Activated naive CD8-positive, alpha-beta T cell treated with anti-CD3 and anti-CD28 coated beads for 36 hours (primary cell): Measurements from ENCODE around the gene RERE. TPM values are rescaled to one million over a fixed set of nuclear protein-coding genes. Genes with fewer than 3 reads are reported as not detected.
"Not testable (repeated sequence)": the region's sequence is repeated elsewhere in the genome, so short reads cannot be mapped to it uniquely, and the experiment has no call there.

Experiments
- DNase-seq: peaks from one replicate; pipeline ENCODE4 v3.0.0; 2021
- H3K27ac Mint-ChIP-seq: one replicate; pipeline ENCODE4 v1.8.0; 2022; ENCODE audit warnings: mild to moderate bottlenecking, moderate library complexity, mixed read lengths
- H3K27me3 Mint-ChIP-seq: one replicate; pipeline ENCODE4 v1.8.0; 2022; ENCODE audit warnings: mild to moderate bottlenecking, mixed read lengths
- H3K36me3 Mint-ChIP-seq: one replicate; pipeline ENCODE4 v1.8.0; 2021; ENCODE audit warnings: mild to moderate bottlenecking, mixed read lengths
- H3K4me1 Mint-ChIP-seq: one replicate; pipeline ENCODE4 v1.8.0; 2021; ENCODE audit warnings: mixed read lengths
- H3K4me3 Mint-ChIP-seq: one replicate; pipeline ENCODE4 v1.8.0; 2022; ENCODE audit warnings: mild to moderate bottlenecking, moderate library complexity, mixed read lengths
- H3K9me3 Mint-ChIP-seq: one replicate; pipeline ENCODE4 v1.8.0; 2022; ENCODE audit warnings: mixed read lengths
- total RNA-seq, 2 experiments: library from RNA; stranded (reverse); gene quantifications; one replicate each; pipeline ENCODE4 v1.2.3, GENCODE V29; 2021

RERE gene
- total RNA-seq, 2 experiments from 2014 or later, result 36.8 to 39.6 TPM

DNA sequence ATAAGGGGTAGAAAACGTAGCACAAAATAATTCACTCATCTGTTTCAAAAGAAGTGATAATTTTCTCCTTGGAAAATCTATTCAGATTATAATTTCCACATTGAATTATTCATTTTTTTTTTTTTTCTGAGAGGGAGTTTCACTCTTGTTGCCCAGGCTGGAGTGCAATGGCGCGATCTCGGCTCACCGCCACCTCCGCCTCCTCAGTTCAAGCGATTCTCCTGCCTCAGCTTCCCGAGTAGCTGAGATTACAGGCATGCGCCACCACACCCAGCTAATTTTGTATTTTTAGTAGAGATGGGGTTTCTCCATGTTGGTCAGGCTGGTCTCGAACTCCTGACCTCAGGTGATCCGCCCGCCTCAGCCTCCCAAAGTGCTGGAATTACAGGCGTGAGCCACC is 1.3 kb upstream of the RERE start:
- not testable (repeated sequence) for H3K27me3 Mint-ChIP-seq, H3K9me3 Mint-ChIP-seq, H3K4me3 Mint-ChIP-seq, DNase-seq, H3K27ac Mint-ChIP-seq, H3K36me3 Mint-ChIP-seq
- peaks cover 33% of the 10 kb centered on the region for H3K4me1 Mint-ChIP-seq

DNA sequence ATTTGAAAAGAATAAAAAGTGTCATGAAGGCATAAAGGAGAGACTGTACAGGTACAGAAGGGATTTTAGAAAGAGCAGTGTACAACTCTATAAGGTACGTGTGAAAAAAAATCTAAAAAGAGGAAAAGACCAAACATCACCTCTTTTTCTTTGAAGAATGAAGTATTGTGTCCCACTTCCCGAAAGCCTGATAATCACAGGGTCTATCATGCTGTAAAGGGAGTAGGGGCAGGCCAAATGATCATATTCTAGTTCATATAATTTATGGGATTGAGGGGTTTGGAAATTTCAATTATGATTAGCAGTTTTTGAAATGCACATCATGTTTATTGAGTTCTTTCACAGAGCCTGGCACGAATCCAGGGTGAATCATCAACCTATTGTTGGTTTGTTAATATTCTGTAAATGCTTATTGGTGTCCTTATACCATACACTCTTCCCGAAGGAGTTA is 910 bp upstream of the RERE start:
- Mint-ChIP-seq H3K27ac (peak overlapping the region; percentile 90), H3K4me1 (peaks cover 34% of the 10 kb centered on the region), H3K9me3 (no peaks in the 10 kb centered on the region), H3K4me3 (peak overlapping the region; percentile 91), H3K36me3 (no peaks in the 10 kb centered on the region), H3K27me3 (no peaks in the 10 kb centered on the region)
- peak; percentile 11 for DNase-seq

DNA sequence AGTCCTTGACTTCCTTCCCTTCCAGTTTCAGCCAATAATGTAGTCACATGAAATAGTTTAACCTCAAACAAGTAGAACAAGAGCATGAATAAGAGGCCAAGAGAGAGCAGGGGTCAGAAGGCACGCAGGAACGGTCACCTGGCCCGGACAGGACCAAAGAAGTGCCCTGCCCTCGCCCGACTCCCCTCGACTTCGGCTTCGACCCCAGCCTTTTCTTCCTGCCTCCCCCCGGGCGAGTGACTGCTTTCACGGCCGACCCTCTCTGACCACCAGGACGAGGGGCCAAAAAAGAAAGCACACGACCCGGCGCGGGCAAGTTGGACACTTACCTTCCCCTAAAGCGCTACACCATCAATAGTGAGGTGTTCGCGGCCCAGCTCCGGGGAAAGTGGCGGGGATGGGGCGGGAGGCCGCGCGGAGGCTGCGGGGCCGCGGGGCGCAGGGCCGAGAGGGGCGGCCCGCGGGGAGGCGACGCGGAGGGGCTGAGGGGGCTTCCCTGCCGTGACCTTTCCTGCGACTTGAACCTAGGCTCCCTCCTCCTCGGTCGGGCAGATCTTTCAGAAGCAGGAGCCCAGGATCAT is 519 bp downstream of the RERE start:
- Mint-ChIP-seq H3K4me1 (peaks cover 38% of the 10 kb centered on the region), H3K4me3 (peak overlapping the region; percentile 91), H3K36me3 (no peaks in the 10 kb centered on the region), H3K9me3 (no peaks in the 10 kb centered on the region), H3K27ac (peak overlapping the region; percentile 92), H3K27me3 (no peaks in the 10 kb centered on the region)
- DNase-seq, result peak; percentile 38

- peak overlapping the region; percentile 92 for H3K27ac Mint-ChIP-seq
Measured at GRCh38 chr1:8816264-8816663, 1.2 kb downstream of the RERE start.

DNA sequence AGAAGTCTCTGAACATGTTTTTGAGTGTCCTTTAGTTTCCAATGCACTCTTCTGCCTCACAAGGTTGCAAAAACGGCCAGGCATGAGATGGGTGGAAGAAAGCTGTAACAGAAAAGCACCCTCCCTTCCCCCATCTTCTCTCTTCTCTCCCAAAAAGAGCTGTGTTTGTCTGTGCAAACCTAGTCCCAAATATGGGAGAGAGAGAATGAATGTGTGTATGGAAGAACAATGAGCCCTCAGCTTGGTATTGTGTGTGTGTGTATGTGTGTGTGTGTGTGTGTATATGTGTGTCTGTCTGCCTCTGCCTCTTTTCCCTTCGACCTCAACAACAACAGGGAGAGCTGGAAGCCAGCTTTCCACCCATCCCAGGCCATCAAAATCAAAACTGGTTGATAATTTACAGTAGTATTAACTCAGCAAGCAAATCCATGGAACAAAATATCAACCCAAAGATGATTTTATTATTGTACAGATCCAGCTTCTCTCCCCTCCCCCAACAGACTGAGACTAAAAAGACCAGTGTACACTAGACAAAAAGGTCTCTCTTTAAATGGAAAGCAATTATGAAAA is 1.8 kb downstream of the RERE start:
- H3K4me1 Mint-ChIP-seq, result peaks cover 43% of the 10 kb centered on the region
- H3K36me3 Mint-ChIP-seq, result no peaks in the 10 kb centered on the region
- no peak for DNase-seq
- H3K4me3 Mint-ChIP-seq, result peak overlapping the region; percentile 91
- H3K9me3 Mint-ChIP-seq, result no peaks in the 10 kb centered on the region
- peak overlapping the region; percentile 92 for H3K27ac Mint-ChIP-seq
- H3K27me3 Mint-ChIP-seq, result no peaks in the 10 kb centered on the region

More at GRCh38 chr1:8816264-8816663, 1.2 kb downstream of the RERE start:
- Mint-ChIP-seq H3K4me3 (peak overlapping the region; percentile 91), H3K36me3 (no peaks in the 10 kb centered on the region), H3K9me3 (no peaks in the 10 kb centered on the region), H3K4me1 (peaks cover 40% of the 10 kb centered on the region), H3K27me3 (no peaks in the 10 kb centered on the region)
- DNase-seq, result no peak

DNA sequence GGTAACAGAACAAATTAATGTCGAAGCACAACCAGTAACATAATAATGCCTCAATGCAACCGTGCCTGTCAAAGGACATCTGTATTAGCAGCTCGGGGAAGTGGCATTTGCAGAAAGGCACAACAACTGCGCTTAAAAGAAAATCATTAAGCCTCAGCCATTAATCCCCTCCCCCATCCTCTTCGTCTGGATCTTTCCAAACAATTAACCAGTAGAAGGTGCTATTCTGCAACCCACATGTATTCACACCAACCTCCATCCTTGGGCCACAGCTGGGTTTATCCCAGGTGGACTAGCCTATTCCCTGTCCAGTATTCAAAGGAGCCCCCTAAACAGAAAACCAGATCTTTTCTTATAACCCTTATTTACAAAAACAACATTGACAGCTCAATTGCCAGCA is 2.6 kb downstream of the RERE start:
- H3K9me3 Mint-ChIP-seq, result no peaks in the 10 kb centered on the region
- no peaks in the 10 kb centered on the region for H3K36me3 Mint-ChIP-seq
- no peak overlapping the region for H3K27ac Mint-ChIP-seq
- H3K27me3 Mint-ChIP-seq, result no peaks in the 10 kb centered on the region
- H3K4me1 Mint-ChIP-seq, result peaks cover 43% of the 10 kb centered on the region
- H3K4me3 Mint-ChIP-seq, result no peak overlapping the region
- DNase-seq, result no peak

- no peaks in the 10 kb centered on the region for H3K9me3 Mint-ChIP-seq
- H3K27me3 Mint-ChIP-seq, result no peaks in the 10 kb centered on the region
- no peak overlapping the region for H3K27ac Mint-ChIP-seq
- H3K36me3 Mint-ChIP-seq, result no peaks in the 10 kb centered on the region
- peaks cover 43% of the 10 kb centered on the region for H3K4me1 Mint-ChIP-seq
- DNase-seq, result no peak
- H3K4me3 Mint-ChIP-seq, result no peak overlapping the region
Measured at GRCh38 chr1:8813991-8814390, 3.4 kb downstream of the RERE start.

DNA sequence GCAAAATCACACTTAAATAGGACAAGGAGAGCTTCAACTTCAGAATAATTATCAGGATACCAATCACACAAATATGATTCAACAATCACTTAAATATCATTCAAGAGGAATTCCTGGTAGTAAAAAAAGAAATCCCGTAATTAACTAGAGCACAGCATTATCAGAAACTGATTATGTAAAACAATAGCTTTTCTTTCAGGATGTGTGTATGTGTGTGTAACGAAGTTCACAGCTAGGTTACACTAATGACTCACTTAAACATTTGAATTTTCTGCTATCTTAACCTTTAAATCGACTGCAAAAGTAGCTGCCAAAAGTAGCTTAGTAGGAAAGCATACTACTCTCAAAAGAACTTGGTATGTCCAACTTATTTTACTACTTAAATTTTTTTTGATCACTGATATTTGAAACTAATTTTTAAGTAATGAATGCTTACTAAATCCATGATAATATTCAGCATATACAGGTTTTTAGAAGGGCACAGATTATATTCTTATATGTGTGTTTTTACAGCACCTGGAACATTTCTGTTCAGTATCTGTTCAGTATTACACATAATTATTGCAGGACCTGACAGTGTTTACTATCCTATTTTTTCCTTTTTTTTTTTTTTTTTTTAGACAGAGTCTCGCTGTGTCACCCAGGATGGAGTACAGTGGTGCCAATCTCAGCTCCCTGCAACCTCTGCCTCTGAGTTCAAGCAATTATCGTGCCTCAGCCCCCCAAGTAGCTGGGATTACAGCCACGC is 4.2 kb downstream of the RERE start:
- no peaks in the 10 kb centered on the region for H3K9me3 Mint-ChIP-seq
- no peak overlapping the region for H3K4me3 Mint-ChIP-seq
- no peak overlapping the region for H3K27ac Mint-ChIP-seq

GRCh38 chr1:8812081-8812480 is 5.4 kb downstream of the RERE start:
- DNase-seq, result no peak
- Mint-ChIP-seq H3K36me3 (no peaks in the 10 kb centered on the region), H3K9me3 (no peaks in the 10 kb centered on the region), H3K4me3 (no peak overlapping the region), H3K4me1 (peaks cover 38% of the 10 kb centered on the region), H3K27me3 (no peaks in the 10 kb centered on the region), H3K27ac (no peak overlapping the region)

More for the DNA sequence above, 4.2 kb downstream of the RERE start:
- no peak for DNase-seq
- Mint-ChIP-seq H3K36me3 (no peaks in the 10 kb centered on the region), H3K27me3 (no peaks in the 10 kb centered on the region), H3K4me1 (peaks cover 40% of the 10 kb centered on the region)

- Mint-ChIP-seq H3K27ac (no peak overlapping the region), H3K9me3 (no peaks in the 10 kb centered on the region), H3K36me3 (no peaks in the 10 kb centered on the region), H3K4me1 (peaks cover 34% of the 10 kb centered on the region), H3K4me3 (no peak overlapping the region), H3K27me3 (no peaks in the 10 kb centered on the region)
- no peak for DNase-seq
Measured at GRCh38 chr1:8810987-8811386, 6.5 kb downstream of the RERE start.

DNA sequence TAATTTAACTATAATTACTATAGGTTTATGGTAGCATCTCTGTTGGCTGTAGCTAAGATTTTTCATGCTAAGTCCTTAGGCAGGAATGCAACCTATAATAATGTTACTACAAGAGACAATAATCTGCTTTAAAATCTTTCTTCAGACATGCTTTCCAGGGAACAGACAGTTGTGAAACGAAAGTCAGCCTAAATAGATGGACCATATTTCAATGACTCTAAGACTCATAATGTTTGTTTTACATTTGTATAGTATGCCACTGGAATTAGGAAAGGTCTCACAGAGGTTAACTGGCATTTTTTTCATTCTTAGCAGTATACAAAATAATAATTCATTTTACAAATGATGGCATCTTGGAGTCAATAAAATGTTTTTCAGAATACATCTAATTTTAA is 8.1 kb downstream of the RERE start:
- Mint-ChIP-seq H3K27ac (no peak overlapping the region), H3K9me3 (no peaks in the 10 kb centered on the region), H3K27me3 (no peaks in the 10 kb centered on the region), H3K4me1 (peaks cover 21% of the 10 kb centered on the region), H3K36me3 (no peaks in the 10 kb centered on the region), H3K4me3 (no peak overlapping the region)
- DNase-seq, result no peak

DNA sequence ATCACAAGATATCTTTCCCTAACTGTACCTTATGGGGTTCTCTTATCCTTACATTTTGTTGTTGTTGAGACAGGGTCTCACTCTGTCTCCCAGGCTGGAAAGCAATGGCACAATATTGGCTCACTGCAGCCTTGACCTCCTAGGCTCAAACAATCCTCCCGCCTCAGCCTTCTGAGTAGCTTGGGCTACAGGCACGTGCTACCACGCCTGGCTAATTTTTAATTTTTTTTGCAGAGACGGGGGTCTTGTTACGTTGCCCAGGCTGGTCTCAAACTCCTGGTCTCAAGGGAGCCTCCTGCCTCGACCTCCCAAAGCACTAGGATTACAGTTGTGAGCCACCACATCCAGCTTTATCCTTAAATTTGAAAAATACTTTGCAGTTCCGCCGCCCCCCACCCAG is 10.4 kb downstream of the RERE start:
- Mint-ChIP-seq H3K27me3 (no peaks in the 10 kb centered on the region), H3K4me1 (peaks cover 17% of the 10 kb centered on the region), H3K4me3 (no peak overlapping the region), H3K9me3 (no peaks in the 10 kb centered on the region), H3K36me3 (no peaks in the 10 kb centered on the region), H3K27ac (no peak overlapping the region)
- no peak for DNase-seq

- no peaks in the 10 kb centered on the region for H3K9me3 Mint-ChIP-seq
- peaks cover 10% of the 10 kb centered on the region for H3K4me1 Mint-ChIP-seq
- H3K36me3 Mint-ChIP-seq, result no peaks in the 10 kb centered on the region
- H3K27ac Mint-ChIP-seq, result no peak overlapping the region
- no peak overlapping the region for H3K4me3 Mint-ChIP-seq
- DNase-seq, result no peak
- no peaks in the 10 kb centered on the region for H3K27me3 Mint-ChIP-seq
Measured at GRCh38 chr1:8800416-8800815, 17.0 kb downstream of the RERE start.

DNA sequence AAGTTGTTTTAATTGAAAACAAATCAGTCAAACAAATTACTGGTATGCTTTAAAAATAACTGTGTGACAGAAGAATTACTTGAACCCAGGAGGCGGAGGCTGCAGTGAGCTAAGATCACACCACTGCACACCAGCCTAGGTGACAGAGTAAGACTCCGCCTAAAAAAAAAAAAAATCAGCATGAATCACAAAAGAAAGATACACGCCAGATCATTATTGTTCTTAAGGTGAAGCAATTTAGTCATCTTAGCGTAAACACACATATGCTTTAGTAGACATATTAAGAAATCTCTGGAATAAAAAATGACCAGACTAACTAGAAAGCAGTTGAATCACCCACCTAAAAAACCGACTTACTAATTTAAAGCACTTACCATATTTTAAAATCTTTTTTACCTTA is 20.2 kb downstream of the RERE start:
- Mint-ChIP-seq H3K36me3 (no peaks in the 10 kb centered on the region), H3K9me3 (no peaks in the 10 kb centered on the region), H3K27me3 (no peaks in the 10 kb centered on the region), H3K4me3 (no peak overlapping the region), H3K4me1 (peaks cover 4% of the 10 kb centered on the region), H3K27ac (no peak overlapping the region)
- DNase-seq, result no peak

- no peaks in the 10 kb centered on the region for H3K27me3 Mint-ChIP-seq
- peaks cover 3% of the 10 kb centered on the region for H3K4me1 Mint-ChIP-seq
- no peaks in the 10 kb centered on the region for H3K9me3 Mint-ChIP-seq
- peaks cover 1% of the 10 kb centered on the region for H3K36me3 Mint-ChIP-seq
- H3K27ac Mint-ChIP-seq, result no peak overlapping the region
- H3K4me3 Mint-ChIP-seq, result no peak overlapping the region
- DNase-seq, result no peak
Measured at GRCh38 chr1:8796812-8797211, 20.6 kb downstream of the RERE start.

GRCh38 chr1:8794605-8795004 is 22.8 kb downstream of the RERE start:
- Mint-ChIP-seq H3K4me3 (no peak overlapping the region), H3K36me3 (peaks cover 2% of the 10 kb centered on the region), H3K27me3 (no peaks in the 10 kb centered on the region), H3K4me1 (peaks cover 7% of the 10 kb centered on the region), H3K9me3 (no peaks in the 10 kb centered on the region), H3K27ac (no peak overlapping the region)
- DNase-seq, result no peak
